ENCODE results near the gene CRYM.
"Not testable (repeated sequence)": the region's sequence is repeated elsewhere in the genome, so short reads cannot be mapped to it uniquely, and the experiment has no call there.

The CRYM gene

GRCh38 chr16:21281698-21282389, 3.8 kb upstream of the CRYM start:
- no peak for DNase-seq (ENCODE audit: low read depth in 1 of 2, low spot score in 1 of 2)

- no peak for DNase-seq (ENCODE audit: low read depth in 1 of 2, low spot score in 1 of 2)
Measured at GRCh38 chr16:21279501-21279900, 1.4 kb upstream of the CRYM start.

GRCh38 chr16:21277045-21277926, 804 bp downstream of the CRYM start:
- DNase-seq (ENCODE audit: low read depth in 1 of 2, low spot score in 1 of 2) = no peak

GRCh38 chr16:21276090-21276489, 2.0 kb downstream of the CRYM start:
- no peak for DNase-seq (ENCODE audit: low read depth in 1 of 2, low spot score in 1 of 2)

GRCh38 chr16:21275529-21275928, 2.6 kb downstream of the CRYM start:
- no peak for DNase-seq (ENCODE audit: low read depth in 1 of 2, low spot score in 1 of 2)

- no peak for DNase-seq (ENCODE audit: low read depth in 1 of 2, low spot score in 1 of 2)
Measured at GRCh38 chr16:21274172-21274726, 3.8 kb downstream of the CRYM start.

- DNase-seq (ENCODE audit: low read depth in 1 of 2, low spot score in 1 of 2) = not testable (repeated sequence)
Measured at GRCh38 chr16:21272763-21273162, 5.3 kb downstream of the CRYM start.

GRCh38 chr16:21272253-21272652, 5.8 kb downstream of the CRYM start:
- DNase-seq (ENCODE audit: low read depth in 1 of 2, low spot score in 1 of 2) = no peak

- DNase-seq (ENCODE audit: low read depth in 1 of 2, low spot score in 1 of 2) = no peak
Measured at GRCh38 chr16:21268236-21268635, 9.9 kb downstream of the CRYM start.

GRCh38 chr16:21267298-21267697, 10.8 kb downstream of the CRYM start:
- no peak for DNase-seq (ENCODE audit: low read depth in 1 of 2, low spot score in 1 of 2)

GRCh38 chr16:21265104-21265837, 12.8 kb downstream of the CRYM start:
- DNase-seq (ENCODE audit: low read depth in 1 of 2, low spot score in 1 of 2) = no peak

GRCh38 chr16:21264571-21265036, 13.5 kb downstream of the CRYM start:
- DNase-seq (ENCODE audit: low read depth in 1 of 2, low spot score in 1 of 2) = no peak

- DNase-seq (ENCODE audit: low read depth in 1 of 2, low spot score in 1 of 2) = no peak
Measured at GRCh38 chr16:21263640-21264570, 14.2 kb downstream of the CRYM start.

GRCh38 chr16:21262779-21263639, 15.1 kb downstream of the CRYM start:
- no peak for DNase-seq (ENCODE audit: low read depth in 1 of 2, low spot score in 1 of 2)

GRCh38 chr16:21260870-21261791, 17.0 kb downstream of the CRYM start:
- no peak for DNase-seq (ENCODE audit: low read depth in 1 of 2, low spot score in 1 of 2)

- DNase-seq (ENCODE audit: low read depth in 1 of 2, low spot score in 1 of 2) = no peak
Measured at GRCh38 chr16:21257284-21257683, 20.8 kb downstream of the CRYM start.

GRCh38 chr16:21256636-21257035, 21.5 kb downstream of the CRYM start:
- no peak for DNase-seq (ENCODE audit: low read depth in 1 of 2, low spot score in 1 of 2)

GRCh38 chr16:21253470-21253869, 24.6 kb downstream of the CRYM start:
- DNase-seq (ENCODE audit: low read depth in 1 of 2, low spot score in 1 of 2) = no peak

Data from activated CD4-positive, alpha-beta T cell treated with anti-CD3 and anti-CD28 coated beads, Interleukin-2, amount 50 U/mL, for 24 hours (primary cell).